HG03575 (cell line): ENCODE data around the gene ASCC1.
"Not testable (repeated sequence)": the region's sequence is repeated elsewhere in the genome, so short reads cannot be mapped to it uniquely, and the experiment has no call there.

ENCODE experiments used
- ATAC-seq: cut with Tn5 transposase; IDR thresholded peaks from one replicate; pipeline ENCODE4 v1.9.1; 2021; ENCODE audit not compliant: unreplicated experiment, insufficient number of reproducible peaks, low FRiP score; ENCODE audit errors: extremely low read depth

Gene ASCC1

GRCh38 chr10:72177454-72177853 is 38.6 kb downstream of the ASCC1 start:
- ATAC-seq: no peak

GRCh38 chr10:72176701-72177100 is 39.4 kb downstream of the ASCC1 start:
- no peak for ATAC-seq

GRCh38 chr10:72175149-72175548 is 40.9 kb downstream of the ASCC1 start:
- ATAC-seq: no peak

- no peak for ATAC-seq
Measured at GRCh38 chr10:72174297-72174662, 41.8 kb downstream of the ASCC1 start.

- ATAC-seq: no peak
Measured at GRCh38 chr10:72173619-72174296, 42.3 kb downstream of the ASCC1 start.

GRCh38 chr10:72173262-72173618 is 42.8 kb downstream of the ASCC1 start:
- ATAC-seq: no peak

GRCh38 chr10:72171175-72171630 is 44.9 kb downstream of the ASCC1 start:
- no peak for ATAC-seq

- ATAC-seq: no peak
Measured at GRCh38 chr10:72170733-72171132, 45.3 kb downstream of the ASCC1 start.

GRCh38 chr10:72170263-72170662 is 45.8 kb downstream of the ASCC1 start:
- ATAC-seq: no peak

- no peak for ATAC-seq
Measured at GRCh38 chr10:72167118-72167517, 49.0 kb downstream of the ASCC1 start.

- no peak for ATAC-seq
Measured at GRCh38 chr10:72164617-72165016, 51.5 kb downstream of the ASCC1 start.

- ATAC-seq: no peak
Measured at GRCh38 chr10:72162978-72163377, 53.1 kb downstream of the ASCC1 start.

GRCh38 chr10:72158176-72158575 is 57.9 kb downstream of the ASCC1 start:
- ATAC-seq: no peak

GRCh38 chr10:72156223-72156622 is 59.9 kb downstream of the ASCC1 start:
- no peak for ATAC-seq

GRCh38 chr10:72152286-72152685 is 63.8 kb downstream of the ASCC1 start:
- ATAC-seq: no peak

GRCh38 chr10:72150746-72151478 is 65.2 kb downstream of the ASCC1 start:
- ATAC-seq: not testable (repeated sequence)

GRCh38 chr10:72147324-72147584 is 68.8 kb downstream of the ASCC1 start:
- not testable (repeated sequence) for ATAC-seq

- ATAC-seq: no peak
Measured at GRCh38 chr10:72146559-72147323, 69.3 kb downstream of the ASCC1 start.

GRCh38 chr10:72146071-72146470 is 70.0 kb downstream of the ASCC1 start:
- no peak for ATAC-seq

- no peak for ATAC-seq
Measured at GRCh38 chr10:72145657-72146056, 70.4 kb downstream of the ASCC1 start.
